ENCODE measurements around the gene PSEN1.

DNA sequence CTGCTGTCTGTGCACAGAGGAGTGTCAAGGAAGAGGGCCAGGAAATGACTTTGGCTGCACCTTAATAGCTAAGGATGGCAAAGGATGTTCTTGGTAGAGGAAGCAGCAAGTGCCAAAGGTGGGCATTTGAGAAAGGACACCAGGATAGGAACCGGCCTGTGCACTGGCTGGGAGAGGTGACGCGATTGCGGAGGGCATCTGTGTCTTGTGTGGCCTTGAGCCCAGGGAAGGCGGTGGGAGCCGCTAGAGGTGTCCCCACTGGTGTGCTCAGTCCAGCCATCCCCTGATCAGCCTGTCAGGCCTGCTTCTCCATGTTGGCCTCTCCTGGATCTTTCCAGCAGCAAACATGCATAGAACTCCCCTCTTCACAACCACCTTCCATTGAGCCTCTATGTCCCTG, 131.2 kb downstream of the PSEN1 start:
- TF ChIP-seq EP300 (IDR thresholded peaks at IDR 0.05; ENCODE audit: low read depth): no peak
- TF ChIP-seq, protein P1, sequence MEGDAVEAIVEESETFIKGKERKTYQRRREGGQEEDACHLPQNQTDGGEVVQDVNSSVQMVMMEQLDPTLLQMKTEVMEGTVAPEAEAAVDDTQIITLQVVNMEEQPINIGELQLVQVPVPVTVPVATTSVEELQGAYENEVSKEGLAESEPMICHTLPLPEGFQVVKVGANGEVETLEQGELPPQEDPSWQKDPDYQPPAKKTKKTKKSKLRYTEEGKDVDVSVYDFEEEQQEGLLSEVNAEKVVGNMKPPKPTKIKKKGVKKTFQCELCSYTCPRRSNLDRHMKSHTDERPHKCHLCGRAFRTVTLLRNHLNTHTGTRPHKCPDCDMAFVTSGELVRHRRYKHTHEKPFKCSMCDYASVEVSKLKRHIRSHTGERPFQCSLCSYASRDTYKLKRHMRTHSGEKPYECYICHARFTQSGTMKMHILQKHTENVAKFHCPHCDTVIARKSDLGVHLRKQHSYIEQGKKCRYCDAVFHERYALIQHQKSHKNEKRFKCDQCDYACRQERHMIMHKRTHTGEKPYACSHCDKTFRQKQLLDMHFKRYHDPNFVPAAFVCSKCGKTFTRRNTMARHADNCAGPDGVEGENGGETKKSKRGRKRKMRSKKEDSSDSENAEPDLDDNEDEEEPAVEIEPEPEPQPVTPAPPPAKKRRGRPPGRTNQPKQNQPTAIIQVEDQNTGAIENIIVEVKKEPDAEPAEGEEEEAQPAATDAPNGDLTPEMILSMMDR (IDR thresholded peaks at IDR 0.05): no peak
- TF ChIP-seq POLR2AphosphoS5 (IDR thresholded peaks at IDR 0.05): no peak

Data from transverse colon (tissue), 4 donors.